Heart right ventricle (tissue), 16 donors: ENCODE measurements around the gene BPIFB6. TPM values are rescaled to one million over a fixed set of nuclear protein-coding genes. Genes with fewer than 3 reads are reported as not detected.

Experiments
- ATAC-seq, 8 donors: fragments of 200-7000 bp; cut with Tn5 transposase; one replicate each; pipeline ENCODE4 v1.9.1; 2020; ENCODE audit warnings: mild to moderate bottlenecking in 8 of 8, moderate library complexity in 8 of 8, moderate number of reproducible peaks in 1 of 8
- DNase-seq, 2 donors: peaks; one replicate each; pipeline ENCODE4 v3.0.0-alpha.2; 2020
- H3K27ac ChIP-seq, 10 donors: fragments of 200-600 bp; sonication (generic) in 2 of 10; one replicate each; pipeline versions ENCODE4 v1.5.0 to v1.8.0; 2020 to 2022; ENCODE audit warnings: mild to moderate bottlenecking in 3 of 10
- H3K27me3 ChIP-seq, 7 donors: fragments of 200-600 bp; one replicate each; pipeline ENCODE4 v1.8.0; 2021 to 2022; ENCODE audit warnings: mild to moderate bottlenecking in 2 of 7
- H3K36me3 ChIP-seq, 9 donors: fragments of 200-600 bp; sonication (generic) in 1 of 9; one replicate each; pipeline versions ENCODE4 v1.5.0 to v1.8.0; 2020 to 2022; ENCODE audit warnings: mild to moderate bottlenecking in 2 of 9
- H3K4me1 ChIP-seq, 9 donors: fragments of 200-600 bp; sonication (generic) in 1 of 9; one replicate each; pipeline versions ENCODE4 v1.5.0 to v1.8.0; 2020 to 2022; ENCODE audit warnings: mild to moderate bottlenecking in 4 of 9
- H3K4me3 ChIP-seq, 10 donors: fragments of 200-600 bp; sonication (generic) in 2 of 10; one replicate each; pipeline versions ENCODE4 v1.5.0 to v1.8.0; 2020 to 2022; ENCODE audit warnings: mild to moderate bottlenecking in 7 of 10, moderate library complexity in 2 of 10
- H3K9me3 ChIP-seq, 11 donors: fragments of 200-600 bp in 10 of 11; sonication (generic) in 2 of 11; one replicate each; pipeline versions ENCODE4 v1.5.0 to v1.8.0; 2013 to 2022; ENCODE audit warnings: mild to moderate bottlenecking in 2 of 11, control low read depth in 1 of 11, moderate library complexity in 1 of 11
- WGBS, 2 donors: extraction: QIAGEN DNeasy Blood & Tissue Kit; methylation state at CpG; one replicate each; pipeline ENCODE4 v1.1.7; 2013; ENCODE audit warnings: inconsistent platforms in 1 of 2; 5-methylcytosine and 5-hydroxymethylcytosine counted together
- intact Hi-C, 10 donors: fragments of 100-400 bp; cut with DNase I; formaldehyde crosslinking; loops; one replicate each; pipeline versions ENCODE4 v1.11.1 to v1.14.2; 2022
- polyA plus RNA-seq, 2 donors: library from polyadenylated mRNA; stranded (reverse); fragments of 200-250 nt; gene quantifications; one replicate each; pipeline ENCODE4 v1.2.3, GENCODE V29; 2013
- total RNA-seq, 10 donors: library from RNA; stranded (reverse); fragmentation: NEBNext Ultra II Directional in 3 of 10; extraction: Animal tissue kit (Norgen Biotek cat#: 25700) in 3 of 10; gene quantifications; one replicate each; pipeline versions ENCODE4 v1.2.1 to v1.2.4, GENCODE V29; 2021 to 2023
- TF ChIP-seq, protein P1 (sequence below), 9 donors: fragments of 200-600 bp; sonication (generic) in 2 of 9; IDR thresholded peaks; one replicate each; pipeline versions ENCODE4 v1.5.0 to v1.8.0; 2021 to 2022; ENCODE audit warnings: antibody characterized with exemption in 9 of 9, mild to moderate bottlenecking in 5 of 9, moderate library complexity in 1 of 9
- donor health status: Arrhythmogenic right ventricular cardiomyopathy.
- donor health status: ischemic (EF 13 %, LVEDD 7.1; RV severe dilation, severe dysfunction).
- donor health status: healthy with polysubstance abuse.
- donor health status: DM: no; HTN: yes; CAD: no.
- donor health status: DM: no; HTN: no; CAD: no.
- donor health status: ischemic (EF 25% LVEDD 6.9; RV normal size, moderate dysfunction).
- donor health status: ischemic (EF 25% LVEDD 5.7; RV mildly dilated, moderate dysfunction).
- donor health status: healthy.
- donor health status: DM: yes; HTN: yes; CAD: no.
- donor health status: Ischemic cardiomyopathy.
- donor health status: ischemic (EF 35%, LVEDD 5.7; RV mildly dilated, moderate dysfunction).
- donor health status: nonischemic (EF 11% LVEDD 7.7; RV severe dilation, severe dysfunction).
- donor health status: DM: yes; HTN: yes; CAD: no.
- donor health status: PGD.
- donor health status: ischemic (EF 29% LVEDD 5.4; RV normal size, mild dysfunction).
- donor health status: nonischemic (EF 23%, LVEDD 6.1; RV moderate dilation, normal function).

Gene BPIFB6
- total and polyA plus RNA-seq, 12 donors, result not detected

DNA sequence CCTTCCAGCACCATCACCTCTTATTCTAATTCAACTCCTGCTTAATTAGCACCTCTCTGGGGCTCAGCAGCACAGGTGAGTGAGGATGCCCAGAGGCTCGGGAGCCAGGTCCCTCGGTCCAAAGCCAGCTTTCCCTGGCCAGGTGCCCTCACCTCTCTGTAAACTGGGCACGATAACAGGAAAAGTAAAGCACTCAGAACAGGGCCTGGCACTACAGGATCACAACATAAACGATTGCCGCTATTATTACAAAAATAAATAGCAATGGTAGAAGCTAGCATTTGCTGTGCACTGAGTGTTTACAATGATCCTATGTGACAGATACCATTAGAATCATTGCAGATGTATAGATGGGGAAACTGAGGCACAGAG is 21.3 kb upstream of the BPIFB6 start:
- H3K36me3 ChIP-seq, result no peaks in the 10 kb centered on the region
- intact Hi-C loops, result no loop called here
- H3K4me1 ChIP-seq, result no peaks in the 10 kb centered on the region
- ATAC-seq (no peak), DNase-seq (no peak)
- no peak overlapping the region for H3K27ac ChIP-seq
- H3K27me3 ChIP-seq, result peaks cover 0 to 19% (median 16%) of the 10 kb centered on the region in 7 donors
- H3K4me3 ChIP-seq, result no peak overlapping the region
- TF ChIP-seq, protein P1, sequence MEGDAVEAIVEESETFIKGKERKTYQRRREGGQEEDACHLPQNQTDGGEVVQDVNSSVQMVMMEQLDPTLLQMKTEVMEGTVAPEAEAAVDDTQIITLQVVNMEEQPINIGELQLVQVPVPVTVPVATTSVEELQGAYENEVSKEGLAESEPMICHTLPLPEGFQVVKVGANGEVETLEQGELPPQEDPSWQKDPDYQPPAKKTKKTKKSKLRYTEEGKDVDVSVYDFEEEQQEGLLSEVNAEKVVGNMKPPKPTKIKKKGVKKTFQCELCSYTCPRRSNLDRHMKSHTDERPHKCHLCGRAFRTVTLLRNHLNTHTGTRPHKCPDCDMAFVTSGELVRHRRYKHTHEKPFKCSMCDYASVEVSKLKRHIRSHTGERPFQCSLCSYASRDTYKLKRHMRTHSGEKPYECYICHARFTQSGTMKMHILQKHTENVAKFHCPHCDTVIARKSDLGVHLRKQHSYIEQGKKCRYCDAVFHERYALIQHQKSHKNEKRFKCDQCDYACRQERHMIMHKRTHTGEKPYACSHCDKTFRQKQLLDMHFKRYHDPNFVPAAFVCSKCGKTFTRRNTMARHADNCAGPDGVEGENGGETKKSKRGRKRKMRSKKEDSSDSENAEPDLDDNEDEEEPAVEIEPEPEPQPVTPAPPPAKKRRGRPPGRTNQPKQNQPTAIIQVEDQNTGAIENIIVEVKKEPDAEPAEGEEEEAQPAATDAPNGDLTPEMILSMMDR (IDR thresholded peaks at IDR 0.05), result no peak
- WGBS, 2 donors, result 77 to 85% methylated on average over 5 of the region's 5 CpGs
- peaks cover 0 to 10% (median 0%) of the 10 kb centered on the region in 11 donors for H3K9me3 ChIP-seq

DNA sequence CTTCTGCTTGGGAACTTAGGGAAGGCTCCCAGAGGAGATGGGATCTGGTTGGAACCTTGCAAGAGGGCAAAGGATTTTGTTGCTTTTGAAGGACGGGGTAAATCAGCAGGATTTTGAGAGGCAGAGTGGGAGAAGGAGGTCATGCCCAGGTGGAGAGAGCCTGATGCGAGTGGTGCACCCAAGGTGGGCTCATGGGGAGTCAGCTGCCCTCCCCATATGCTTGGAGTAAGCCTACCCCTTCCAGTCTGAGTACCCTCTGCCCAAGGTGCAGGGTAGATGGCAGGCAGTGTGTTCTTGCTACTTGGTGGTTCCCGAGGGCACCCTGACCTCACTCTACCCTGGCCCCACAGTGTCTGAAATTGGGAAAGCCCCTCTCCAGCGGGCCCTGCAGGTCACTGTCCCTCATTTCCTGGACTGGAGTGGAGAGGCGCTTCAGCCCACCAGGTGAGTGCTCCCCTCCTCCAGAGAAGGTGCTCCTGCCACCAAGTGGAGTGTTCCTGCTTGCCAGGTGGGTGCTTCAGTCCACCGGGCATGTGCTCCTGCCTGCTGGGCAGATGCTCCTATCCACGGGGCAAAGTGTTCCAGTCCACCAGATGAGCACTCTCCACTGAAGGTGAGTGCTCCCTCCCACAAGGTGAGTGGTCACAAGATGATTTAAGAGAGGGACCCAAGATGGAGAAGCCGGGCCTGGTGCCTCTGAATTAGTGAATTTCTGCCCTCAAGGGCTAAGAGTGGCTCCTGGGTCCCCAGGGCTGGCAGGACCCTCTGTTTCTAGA is 20.6 kb upstream of the BPIFB6 start:
- no peak for ATAC-seq
- H3K4me1 ChIP-seq, result no peaks in the 10 kb centered on the region
- TF ChIP-seq, protein P1 (IDR thresholded peaks at IDR 0.05), result no peak
- 88 to 91% methylated on average over 8 of the region's 8 CpGs for WGBS, 2 donors
- intact Hi-C loops, result no loop called here
- H3K9me3 ChIP-seq, result peaks cover 0 to 3% (median 0%) of the 10 kb centered on the region in 11 donors
- H3K4me3 ChIP-seq, result no peak overlapping the region
- no peak for DNase-seq
- H3K27ac ChIP-seq, result no peak overlapping the region
- peaks cover 0 to 20% (median 16%) of the 10 kb centered on the region in 7 donors for H3K27me3 ChIP-seq
- no peaks in the 10 kb centered on the region for H3K36me3 ChIP-seq

DNA sequence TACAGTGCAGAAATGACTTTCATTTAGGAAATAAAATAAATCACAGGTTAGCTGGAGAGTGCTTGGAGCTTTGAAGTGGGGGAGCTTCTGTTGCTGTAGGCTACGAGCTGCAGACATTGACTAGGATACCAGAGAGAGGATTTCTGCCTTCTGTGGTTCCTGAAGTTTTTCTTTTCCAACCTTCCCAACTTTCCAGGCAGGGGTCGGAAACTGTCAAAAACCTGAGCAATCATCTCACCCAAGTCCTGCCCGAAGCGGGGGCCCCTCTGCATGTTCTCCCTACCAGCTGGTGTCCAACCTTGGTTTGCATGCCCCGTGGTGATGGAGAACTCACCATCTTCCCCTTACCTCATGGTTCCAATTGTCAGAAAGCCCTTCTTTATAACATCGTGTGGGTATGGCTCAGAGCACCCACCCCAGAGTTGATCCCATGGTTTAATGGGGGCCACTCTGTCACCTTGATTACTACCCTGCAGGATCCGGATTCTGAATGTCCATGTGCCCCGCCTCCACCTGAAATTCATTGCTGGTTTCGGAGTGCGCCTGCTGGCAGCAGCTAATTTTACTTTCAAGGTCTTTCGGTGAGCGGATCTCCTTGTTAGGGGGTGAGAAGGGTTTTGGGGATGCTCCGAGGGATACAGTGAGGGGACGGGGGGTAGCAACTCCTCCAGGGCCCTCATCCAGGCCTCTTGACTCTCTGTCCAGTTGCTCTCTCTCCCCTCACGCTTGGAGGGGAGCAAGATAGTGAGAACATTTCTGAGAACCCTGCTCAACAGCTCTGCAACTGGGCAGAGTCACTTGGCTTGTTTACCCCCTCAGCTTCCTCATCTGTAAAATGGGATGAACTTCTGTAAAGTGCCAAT is 18.9 kb upstream of the BPIFB6 start:
- Histone ChIP-seq H3K9me3 (no peaks in the 10 kb centered on the region), H3K4me3 (no peak overlapping the region), H3K4me1 (no peaks in the 10 kb centered on the region), H3K27me3 (peaks cover 0 to 30% (median 18%) of the 10 kb centered on the region in 7 donors), H3K27ac (no peak overlapping the region), H3K36me3 (no peaks in the 10 kb centered on the region)
- WGBS, 2 donors, result 82 to 86% methylated on average over 15 of the region's 15 CpGs
- intact Hi-C loops, result no loop called here
- TF ChIP-seq, protein P1 (IDR thresholded peaks at IDR 0.05), result no peak
- no peak for DNase-seq
- no peak for ATAC-seq

DNA sequence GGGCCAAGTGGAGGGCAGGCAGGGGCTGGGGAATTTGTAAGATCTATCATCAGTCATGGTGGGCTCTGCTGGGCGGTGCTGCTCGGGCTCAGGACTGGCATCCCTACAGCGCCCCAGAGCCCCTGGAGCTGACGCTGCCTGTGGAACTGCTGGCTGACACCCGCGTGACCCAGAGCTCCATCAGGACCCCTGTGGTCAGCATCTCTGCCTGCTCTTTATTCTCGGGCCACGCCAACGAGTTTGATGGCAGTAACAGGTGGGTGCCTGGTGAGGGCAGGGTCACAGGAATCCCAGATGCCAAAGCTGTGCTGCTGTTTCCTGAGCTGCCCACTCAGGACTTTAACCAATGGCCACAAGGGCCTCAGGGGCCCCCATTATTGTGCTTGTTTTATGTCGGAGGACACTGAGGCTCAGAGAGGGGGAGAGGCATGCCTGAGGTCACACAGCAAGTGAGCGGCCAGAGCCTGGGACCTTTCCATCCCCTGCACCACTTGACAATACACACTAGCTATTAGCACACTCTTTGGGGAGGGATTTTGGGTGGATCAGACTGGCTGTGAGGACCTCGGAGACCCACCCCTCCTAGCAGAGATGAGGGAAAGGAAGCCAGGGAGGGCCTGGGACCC is 17.6 kb upstream of the BPIFB6 start:
- ATAC-seq, result no peak
- Histone ChIP-seq H3K27me3 (peaks cover 0 to 30% (median 18%) of the 10 kb centered on the region in 7 donors), H3K4me3 (no peak overlapping the region), H3K4me1 (no peaks in the 10 kb centered on the region), H3K36me3 (no peaks in the 10 kb centered on the region), H3K9me3 (no peaks in the 10 kb centered on the region), H3K27ac (no peak overlapping the region)
- TF ChIP-seq, protein P1 (IDR thresholded peaks at IDR 0.05), result no peak
- 73% methylated on average over 12 of the region's 12 CpGs for WGBS, 2 donors
- intact Hi-C loops, result no loop called here
- DNase-seq, result no peak
